Keratinocyte (primary cell): ENCODE measurements around the gene BET1L. TPM values are rescaled to one million over a fixed set of nuclear protein-coding genes. Genes with fewer than 3 reads are reported as not detected.
"Not testable (repeated sequence)": the region's sequence is repeated elsewhere in the genome, so short reads cannot be mapped to it uniquely, and the experiment has no call there.

ENCODE experiments used
- DNase-seq: peaks from one replicate; pipeline ENCODE4 v3.0.0-alpha.2; 2011; ENCODE audit warnings: low read depth, missing footprints, low spot score
- FAIRE-seq: peaks from 2 replicates; lab custom pipeline; 2011; peaks lifted over from hg19 to GRCh38; lab: Jason Lieb, UNC
- H2AFZ ChIP-seq: 2 replicates; pipeline ENCODE4 v1.6.0; 2012; ENCODE audit warnings: low read length, control low read depth, inconsistent platforms; ENCODE audit not compliant: control insufficient read depth
- H3K27ac ChIP-seq: 2 replicates; pipeline ENCODE4 v1.5.1; 2011; ENCODE audit warnings: low read length; ENCODE audit not compliant: control insufficient read depth, insufficient read depth
- H3K27me3 ChIP-seq: 3 replicates; pipeline ENCODE4 v1.6.0; 2011; ENCODE audit warnings: low read length; ENCODE audit not compliant: control insufficient read depth, insufficient read depth; ENCODE audit errors: extremely low read depth
- H3K36me3 ChIP-seq, 2 experiments: 2 replicates in 1 of 2; 3 replicates in 1 of 2; pipeline ENCODE4 v1.5.1; 2011; ENCODE audit warnings: low read length in 2 of 2, mild to moderate bottlenecking in 1 of 2; ENCODE audit not compliant: control insufficient read depth in 2 of 2, insufficient read depth in 2 of 2; ENCODE audit errors: extremely low read depth in 1 of 2
- H3K4me1 ChIP-seq: 3 replicates; pipeline ENCODE4 v1.5.1; 2011; ENCODE audit warnings: low read length; ENCODE audit not compliant: control insufficient read depth, insufficient read depth; ENCODE audit errors: extremely low read depth
- H3K4me2 ChIP-seq: 3 replicates; pipeline ENCODE4 v1.6.0; 2011; ENCODE audit warnings: low read depth, low read length; ENCODE audit not compliant: control insufficient read depth, insufficient read depth; ENCODE audit errors: extremely low read depth
- H3K4me3 ChIP-seq, 3 experiments: fragments of 200-600 bp in 1 of 3; sonication (generic) in 1 of 3; 2 replicates in 2 of 3; 3 replicates in 1 of 3; pipeline ENCODE4 v1.5.1; 2011 to 2016; ENCODE audit warnings: low read length in 3 of 3, mild to moderate bottlenecking in 3 of 3, control low read depth in 2 of 3, inconsistent platforms in 1 of 3, low read depth in 1 of 3, mixed read lengths in 1 of 3, mixed run types in 1 of 3, moderate library complexity in 1 of 3; ENCODE audit not compliant: control insufficient read depth in 2 of 3, insufficient read depth in 2 of 3; ENCODE audit errors: extremely low read depth in 1 of 3
- H3K79me2 ChIP-seq: 2 replicates; pipeline ENCODE4 v1.6.0; 2012; ENCODE audit warnings: low read length; ENCODE audit not compliant: control insufficient read depth, insufficient read depth
- H3K9ac ChIP-seq: 3 replicates; pipeline ENCODE4 v1.6.0; 2011; ENCODE audit warnings: low read length; ENCODE audit not compliant: control insufficient read depth, insufficient read depth; ENCODE audit errors: extremely low read depth
- H3K9me1 ChIP-seq: 3 replicates; pipeline ENCODE4 v1.6.0; 2011; ENCODE audit warnings: low read length; ENCODE audit not compliant: control insufficient read depth, insufficient read depth; ENCODE audit errors: extremely low read depth
- H3K9me3 ChIP-seq: 2 replicates; pipeline ENCODE4 v1.5.1; 2012; ENCODE audit warnings: low read depth, low read length; ENCODE audit not compliant: control insufficient read depth
- H4K20me1 ChIP-seq: 3 replicates; pipeline ENCODE4 v1.6.0; 2011; ENCODE audit warnings: low read length; ENCODE audit not compliant: control insufficient read depth, insufficient read depth; ENCODE audit errors: extremely low read depth
- EZH2 ChIP-seq: IDR thresholded peaks from one replicate; pipeline ENCODE4 v1.6.1; 2012; ENCODE audit warnings: inconsistent platforms, mild to moderate bottlenecking, low read length, moderate library complexity
- dilution Hi-C: fragments of 300-500 bp; cut with MboI; formaldehyde crosslinking; loops from one replicate; pipeline ENCODE4 v1.7.0; 2020; ENCODE audit warnings: low sequenced_read_pairs; ENCODE audit not compliant: extremely low pct_ligation_motif_present
- polyA plus RNA-seq, 5 experiments: library from polyadenylated mRNA; depleted of rRNA in 3 of 5; stranded (reverse) in 3 of 5; stranded (forward) in 1 of 5; unstranded in 1 of 5; fragments of >200 nt; gene quantifications; 1 replicate in 1 of 5; 2 replicates in 3 of 5; 3 replicates in 1 of 5; pipeline versions ENCODE4 v1.2.1 to v1.2.3, GENCODE V29; 2011 to 2012; ENCODE audit warnings: missing spikeins in 2 of 5, low read depth in 1 of 5, low replicate concordance in 1 of 5
- TF ChIP-seq, protein P1 (sequence below), 3 experiments: IDR thresholded peaks in 1 of 3; conservative IDR thresholded peaks in 1 of 3; optimal IDR thresholded peaks in 1 of 3; 2 replicates in 2 of 3; 3 replicates in 1 of 3; pipeline versions ENCODE3 to v1.5.1; 2011; ENCODE audit warnings: low read length in 3 of 3, mild to moderate bottlenecking in 3 of 3, moderate library complexity in 2 of 3, control low read depth in 1 of 3, inconsistent platforms in 1 of 3; ENCODE audit not compliant: insufficient read depth in 2 of 3; ENCODE audit errors: extremely low read depth in 1 of 3

BET1L gene
- polyA plus RNA-seq, 1 donor (not counting 4 experiments of a cell fraction or from before 2014, with no cell fraction given) = 27.0 TPM

DNA sequence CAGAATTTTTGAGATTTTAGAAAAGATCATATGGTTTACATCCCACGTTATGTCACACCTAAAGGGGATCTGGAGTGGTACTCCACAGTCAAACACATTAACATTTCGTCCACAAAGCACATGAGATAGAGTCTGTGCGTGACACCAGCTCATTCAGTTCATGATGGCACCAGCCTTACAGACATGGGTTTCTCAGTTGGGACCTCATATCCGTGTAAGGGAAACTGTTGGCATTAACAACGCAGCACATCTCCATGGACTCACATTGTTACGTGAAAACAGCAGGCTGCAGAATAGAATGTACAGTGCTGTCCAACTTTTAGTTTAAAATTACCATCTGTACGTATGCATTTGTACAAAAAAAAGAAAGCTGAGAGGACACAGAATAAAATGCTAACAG lies 14.3 kb upstream of the BET1L start:
- DNase-seq (no peak), FAIRE-seq (no peak)
- dilution Hi-C loops = no loop called here

DNA sequence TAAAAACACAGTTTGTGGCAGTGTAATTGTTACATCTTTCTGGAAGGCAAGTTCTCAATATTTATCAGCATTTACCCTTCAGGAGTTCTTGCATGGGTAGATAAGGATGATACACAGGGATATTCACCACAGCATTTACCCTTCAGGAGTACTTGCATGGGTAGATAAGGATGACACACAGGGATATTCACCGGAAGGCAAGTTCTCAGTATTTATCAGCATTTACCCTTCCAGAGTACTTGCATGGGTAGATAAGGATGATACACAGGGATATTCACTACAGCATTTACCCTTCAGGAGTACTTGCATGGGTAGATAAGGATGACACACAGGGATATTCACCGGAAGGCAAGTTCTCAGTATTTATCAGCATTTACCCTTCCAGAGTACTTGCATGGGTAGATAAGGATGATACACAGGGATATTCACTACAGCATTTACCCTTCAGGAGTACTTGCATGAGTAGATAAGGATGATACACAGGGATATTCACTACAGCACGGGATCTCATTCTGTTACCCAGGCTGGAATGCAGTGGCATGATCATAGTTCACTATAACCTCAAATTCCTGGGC lies 13.5 kb upstream of the BET1L start:
- H3K4me2 ChIP-seq, H2AFZ ChIP-seq, H3K27ac ChIP-seq, H3K4me1 ChIP-seq, H3K27me3 ChIP-seq, H3K79me2 ChIP-seq, H3K4me3 ChIP-seq, H3K9me3 ChIP-seq, H4K20me1 ChIP-seq, DNase-seq, dilution Hi-C loops, H3K9me1 ChIP-seq, FAIRE-seq, H3K36me3 ChIP-seq, H3K9ac ChIP-seq: not testable (repeated sequence)

More for the DNA sequence above, 14.3 kb upstream of the BET1L start:
- H3K4me2 ChIP-seq = no peak overlapping the region
- no peaks in the 10 kb centered on the region for H3K9me3 ChIP-seq
- H2AFZ ChIP-seq = no peak overlapping the region
- peaks cover 13% of the 10 kb centered on the region for H3K4me1 ChIP-seq
- no peaks in the 10 kb centered on the region for H3K9me1 ChIP-seq
- H3K4me3 ChIP-seq = no peak overlapping the region
- H3K27me3 ChIP-seq = no peaks in the 10 kb centered on the region
- H3K27ac ChIP-seq = no peak overlapping the region
- H3K36me3 ChIP-seq = peaks cover 2% of the 10 kb centered on the region in 2 experiments
- H3K79me2 ChIP-seq = no peaks in the 10 kb centered on the region
- H3K9ac ChIP-seq = no peak overlapping the region
- H4K20me1 ChIP-seq = no peaks in the 10 kb centered on the region
- no peak for TF ChIP-seq EZH2
- TF ChIP-seq, protein P1, sequence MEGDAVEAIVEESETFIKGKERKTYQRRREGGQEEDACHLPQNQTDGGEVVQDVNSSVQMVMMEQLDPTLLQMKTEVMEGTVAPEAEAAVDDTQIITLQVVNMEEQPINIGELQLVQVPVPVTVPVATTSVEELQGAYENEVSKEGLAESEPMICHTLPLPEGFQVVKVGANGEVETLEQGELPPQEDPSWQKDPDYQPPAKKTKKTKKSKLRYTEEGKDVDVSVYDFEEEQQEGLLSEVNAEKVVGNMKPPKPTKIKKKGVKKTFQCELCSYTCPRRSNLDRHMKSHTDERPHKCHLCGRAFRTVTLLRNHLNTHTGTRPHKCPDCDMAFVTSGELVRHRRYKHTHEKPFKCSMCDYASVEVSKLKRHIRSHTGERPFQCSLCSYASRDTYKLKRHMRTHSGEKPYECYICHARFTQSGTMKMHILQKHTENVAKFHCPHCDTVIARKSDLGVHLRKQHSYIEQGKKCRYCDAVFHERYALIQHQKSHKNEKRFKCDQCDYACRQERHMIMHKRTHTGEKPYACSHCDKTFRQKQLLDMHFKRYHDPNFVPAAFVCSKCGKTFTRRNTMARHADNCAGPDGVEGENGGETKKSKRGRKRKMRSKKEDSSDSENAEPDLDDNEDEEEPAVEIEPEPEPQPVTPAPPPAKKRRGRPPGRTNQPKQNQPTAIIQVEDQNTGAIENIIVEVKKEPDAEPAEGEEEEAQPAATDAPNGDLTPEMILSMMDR (optimal IDR thresholded peaks at IDR 0.05 in 1 of 3, IDR thresholded peaks at IDR 0.05 in 1 of 3, conservative IDR thresholded peaks at IDR 0.05 in 1 of 3; ENCODE audit: extremely low read depth in 1 of 3, insufficient read depth in 2 of 3, low read length in 3 of 3) = no peak
